CD4-positive, alpha-beta memory T cell (primary cell): ENCODE measurements around the gene RARG. TPM values are rescaled to one million over a fixed set of nuclear protein-coding genes. Genes with fewer than 3 reads are reported as not detected.

Experiments
- CTCF ChIA-PET: fragments of 350-600 bp; sonication (Branson Sonifier 250); formaldehyde crosslinking; loops from one replicate; lab custom pipeline; 2021; ENCODE audit warnings: inconsistent platforms; ENCODE audit not compliant: partially characterized antibody; lab: Charles Lee
- POLR2A ChIA-PET: fragments of 350-600 bp; sonication (Branson Sonifier 250); formaldehyde crosslinking; loops from one replicate; lab custom pipeline; 2021; ENCODE audit not compliant: partially characterized antibody; lab: Charles Lee
- DNase-seq, 5 donors: peaks; one replicate each; pipeline versions ENCODE4 v3.0.0 to v3.0.0-alpha.2; 2020 to 2022; ENCODE audit warnings: mixed read lengths in 1 of 5
- H3K27ac ChIP-seq: one replicate; pipeline ENCODE4 v1.7.0; 2013; ENCODE audit warnings: low read depth, low read length
- H3K27me3 ChIP-seq: 2 replicates; pipeline ENCODE4 v1.7.0; 2013; ENCODE audit warnings: mild to moderate bottlenecking, low read length, moderate library complexity; ENCODE audit not compliant: insufficient read depth
- H3K36me3 ChIP-seq: 2 replicates; pipeline ENCODE4 v1.7.0; 2013; ENCODE audit warnings: mild to moderate bottlenecking, low read length, moderate library complexity; ENCODE audit not compliant: insufficient read depth
- H3K4me1 ChIP-seq: 2 replicates; pipeline ENCODE4 v1.7.0; 2013; ENCODE audit warnings: mild to moderate bottlenecking, low read length, moderate library complexity; ENCODE audit not compliant: insufficient read depth
- H3K4me3 ChIP-seq, 2 donors: one replicate each; pipeline ENCODE4 v1.7.0; 2013; ENCODE audit warnings: low read length in 2 of 2, mild to moderate bottlenecking in 1 of 2
- H3K9me3 ChIP-seq, 2 donors: one replicate each; pipeline ENCODE4 v1.7.0; 2013; ENCODE audit warnings: low read length in 2 of 2, control low read depth in 1 of 2; ENCODE audit not compliant: control insufficient read depth in 1 of 2
- H3K27ac Mint-ChIP-seq, 7 donors: one replicate each; pipeline ENCODE4 v1.8.0; 2020 to 2021; ENCODE audit warnings: mixed read lengths in 7 of 7, mild to moderate bottlenecking in 6 of 7, inconsistent platforms in 3 of 7, moderate library complexity in 3 of 7
- H3K27me3 Mint-ChIP-seq, 2 donors: one replicate each; pipeline ENCODE4 v1.8.0; 2020 to 2021; ENCODE audit warnings: mixed read lengths in 2 of 2
- H3K36me3 Mint-ChIP-seq, 2 donors: one replicate each; pipeline ENCODE4 v1.8.0; 2020 to 2021; ENCODE audit warnings: mixed read lengths in 2 of 2, inconsistent platforms in 1 of 2, mild to moderate bottlenecking in 1 of 2
- H3K4me1 Mint-ChIP-seq, 4 donors: one replicate each; pipeline ENCODE4 v1.8.0; 2020 to 2021; ENCODE audit warnings: mixed read lengths in 4 of 4, mild to moderate bottlenecking in 1 of 4
- H3K4me3 Mint-ChIP-seq, 8 donors: one replicate each; pipeline ENCODE4 v1.8.0; 2020 to 2021; ENCODE audit warnings: mixed read lengths in 8 of 8, mild to moderate bottlenecking in 7 of 8, moderate library complexity in 6 of 8, inconsistent platforms in 3 of 8
- H3K9me3 Mint-ChIP-seq, 8 donors: one replicate each; pipeline ENCODE4 v1.8.0; 2020 to 2021; ENCODE audit warnings: mixed read lengths in 8 of 8, mild to moderate bottlenecking in 5 of 8, inconsistent platforms in 3 of 8, moderate library complexity in 1 of 8
- intact Hi-C: fragments of 100-400 bp; cut with micrococcal nuclease; formaldehyde crosslinking; loops from one replicate; pipeline ENCODE4 v1.15.1; 2023
- polyA plus RNA-seq, 2 donors: library from polyadenylated mRNA; unstranded; fragments of 300-500 nt; fragmentation: Illumina TruSeq; gene quantifications; one replicate each; pipeline ENCODE4 v1.2.3, GENCODE V29; 2021
- total RNA-seq, 2 experiments: library from RNA; stranded (reverse); gene quantifications; one replicate each; pipeline ENCODE4 v1.2.3, GENCODE V29; 2021

Gene RARG
- total and polyA plus RNA-seq, 4 experiments from 2014 or later, result 13.2 to 86.0 (median 54.9) TPM

DNA sequence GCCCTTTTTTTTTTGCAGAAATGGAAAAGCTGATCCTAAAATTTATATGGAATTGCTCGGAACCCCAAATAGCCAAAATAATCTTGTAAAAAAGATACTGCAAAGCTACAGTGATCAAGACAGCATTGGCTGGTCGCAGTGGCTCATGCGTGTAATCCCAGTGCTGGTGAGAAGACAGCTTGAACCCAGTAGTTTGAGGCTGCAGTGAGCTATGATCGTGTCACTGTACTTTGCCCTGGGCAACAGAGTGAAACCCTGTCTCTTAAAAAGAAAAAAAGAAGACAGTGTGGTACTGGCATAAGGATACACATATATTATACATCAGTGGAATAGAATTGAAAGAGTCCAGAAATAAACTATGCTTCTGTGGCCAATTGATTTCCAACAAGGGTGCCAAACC lies 30.4 kb downstream of the RARG start:
- Mint-ChIP-seq H3K36me3 (peaks cover 33 to 52% of the 10 kb centered on the region in 2 donors), H3K27me3 (no peaks in the 10 kb centered on the region), H3K4me1 (peaks cover 49 to 89% (median 72%) of the 10 kb centered on the region in 4 donors), H3K27ac (peak overlapping the region in 5 of 7 donors; percentile 19 to 84 (median 48)), H3K4me3 (peak overlapping the region in 5 of 8 donors; percentile 4 to 55 (median 31)), H3K9me3 (no peaks in the 10 kb centered on the region)
- no peak overlapping the region for H3K27ac ChIP-seq
- no peaks in the 10 kb centered on the region for H3K27me3 ChIP-seq
- no peaks in the 10 kb centered on the region for H3K9me3 ChIP-seq
- H3K36me3 ChIP-seq, result peaks cover 17% of the 10 kb centered on the region
- H3K4me3 ChIP-seq, result no peak overlapping the region
- ChIA-PET CTCF (interaction anchor here (0.8 to 1.5 kb wide), 6 partner anchors 11 to 119 kb away, joined by 3 to 5 read pairs (median 3); no protein-coding TSS in a partner anchor), POLR2A (interaction anchor here (1.2 to 27.7 kb wide), 7 partner anchors 8 to 99 kb away, joined by 3 to 463 read pairs (median 4); partner anchors contain the start of genes CSAD, ESPL1, ITGB7 and SOAT2)
- no peak for DNase-seq
- intact Hi-C loops, result loop anchor here (2.0 kb wide), 2 partner anchors 21 to 43 kb away; partner anchors contain the start of genes CSAD and ZNF740
- peaks cover 100% of the 10 kb centered on the region for H3K4me1 ChIP-seq

DNA sequence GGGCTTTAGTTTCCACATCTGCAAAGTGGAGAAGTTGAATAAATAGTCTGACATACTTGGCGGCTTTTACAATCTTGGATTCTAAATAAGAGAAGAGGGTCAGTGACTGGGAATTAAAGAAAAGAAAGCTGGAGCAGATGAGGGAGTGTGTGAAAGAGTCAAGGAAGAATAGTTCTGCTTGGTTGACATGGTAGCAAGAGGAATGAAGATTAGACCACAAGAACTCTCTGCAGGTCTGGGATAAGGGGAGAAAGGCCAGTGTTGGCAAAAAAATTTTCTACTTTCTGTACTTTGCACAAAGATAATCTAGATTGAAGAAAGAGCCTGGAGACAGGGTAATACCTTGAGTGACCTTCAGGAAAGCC lies 30.9 kb downstream of the RARG start:
- intact Hi-C loops, result loop anchor here (2.0 kb wide), 2 partner anchors 20 to 42 kb away; partner anchors contain the start of genes CSAD and ZNF740
- no peak overlapping the region for H3K4me3 ChIP-seq
- peak overlapping the region; percentile 73 to 95 (median 86) for H3K27ac Mint-ChIP-seq
- H3K27me3 ChIP-seq, result no peaks in the 10 kb centered on the region
- H3K4me3 Mint-ChIP-seq, result peak overlapping the region; percentile 66 to 89 (median 73)
- H3K27ac ChIP-seq, result no peak overlapping the region
- peaks cover 49 to 89% (median 70%) of the 10 kb centered on the region in 4 donors for H3K4me1 Mint-ChIP-seq
- H3K4me1 ChIP-seq, result peaks cover 100% of the 10 kb centered on the region
- H3K36me3 ChIP-seq, result peaks cover 22% of the 10 kb centered on the region
- no peak for DNase-seq
- ChIA-PET POLR2A (interaction anchor here (1.2 to 27.7 kb wide), 7 partner anchors 9 to 98 kb away, joined by 3 to 463 read pairs (median 4); partner anchors contain the start of genes CSAD, ESPL1, ITGB7 and SOAT2), CTCF (interaction anchor here (0.8 to 3.0 kb wide), 7 partner anchors 9 to 85 kb away, joined by 3 to 16 read pairs (median 4); no protein-coding TSS in a partner anchor)
- H3K9me3 Mint-ChIP-seq, result no peaks in the 10 kb centered on the region
- no peaks in the 10 kb centered on the region for H3K9me3 ChIP-seq
- no peaks in the 10 kb centered on the region for H3K27me3 Mint-ChIP-seq
- peaks cover 38 to 56% of the 10 kb centered on the region in 2 donors for H3K36me3 Mint-ChIP-seq

DNA sequence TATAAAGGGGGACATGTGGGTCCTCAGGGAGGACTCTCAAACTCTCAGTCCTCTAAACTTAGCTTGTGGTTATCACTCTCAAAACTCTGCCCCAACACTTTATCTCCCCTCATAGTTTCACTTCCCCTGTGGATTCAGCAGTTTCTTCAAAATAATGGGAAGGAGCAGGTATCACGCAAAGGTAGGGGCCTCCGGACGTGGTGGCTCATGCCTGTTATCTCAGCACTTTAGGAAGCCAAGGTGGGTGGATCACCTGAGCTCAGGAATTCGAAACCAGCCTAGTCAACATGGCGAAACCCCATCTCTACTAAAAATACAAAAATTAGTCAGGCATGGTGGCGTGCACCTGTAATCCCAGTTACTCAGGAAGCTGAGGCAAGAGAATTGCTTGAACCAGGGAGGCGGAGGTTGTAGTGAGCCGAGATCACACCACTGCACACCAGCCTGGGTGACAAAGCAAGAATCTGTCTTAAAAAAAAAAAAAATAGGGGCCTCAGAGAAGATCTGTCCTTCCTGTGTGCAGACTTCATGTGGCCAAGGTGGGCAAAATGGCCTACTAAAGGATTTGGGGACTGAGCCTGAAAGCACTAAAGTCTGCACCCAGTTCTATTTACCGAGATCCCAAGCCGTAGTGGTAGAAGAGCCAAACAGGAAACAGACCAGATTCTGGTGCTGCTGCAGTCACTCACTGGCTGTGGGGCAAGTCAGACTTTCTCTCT lies 31.4 kb downstream of the RARG start:
- Histone ChIP-seq H3K27me3 (no peaks in the 10 kb centered on the region), H3K9me3 (no peaks in the 10 kb centered on the region), H3K4me1 (peaks cover 95% of the 10 kb centered on the region), H3K27ac (peak overlapping the region; percentile 41), H3K4me3 (peak overlapping the region; percentile 12 to 29), H3K36me3 (peaks cover 27% of the 10 kb centered on the region)
- H3K27me3 Mint-ChIP-seq, result no peaks in the 10 kb centered on the region
- no peaks in the 10 kb centered on the region for H3K9me3 Mint-ChIP-seq
- H3K36me3 Mint-ChIP-seq, result peaks cover 42 to 59% of the 10 kb centered on the region in 2 donors
- peaks cover 48 to 84% (median 66%) of the 10 kb centered on the region in 4 donors for H3K4me1 Mint-ChIP-seq
- ChIA-PET POLR2A (interaction anchor here (1.2 to 27.7 kb wide), 7 partner anchors 9 to 98 kb away, joined by 3 to 463 read pairs (median 6); partner anchors contain the start of genes CSAD, ESPL1, ITGB7 and SOAT2), CTCF (interaction anchor here (0.7 to 3.0 kb wide), 6 partner anchors 10 to 120 kb away, joined by 3 to 16 read pairs (median 4); partner anchors contain the start of gene AAAS)
- H3K4me3 Mint-ChIP-seq, result peak overlapping the region; percentile 66 to 89 (median 73)
- intact Hi-C loops, result loop anchor here (2.0 kb wide), 2 partner anchors 20 to 42 kb away; partner anchors contain the start of genes CSAD and ZNF740
- H3K27ac Mint-ChIP-seq, result peak overlapping the region; percentile 73 to 95 (median 86)
- no peak for DNase-seq

DNA sequence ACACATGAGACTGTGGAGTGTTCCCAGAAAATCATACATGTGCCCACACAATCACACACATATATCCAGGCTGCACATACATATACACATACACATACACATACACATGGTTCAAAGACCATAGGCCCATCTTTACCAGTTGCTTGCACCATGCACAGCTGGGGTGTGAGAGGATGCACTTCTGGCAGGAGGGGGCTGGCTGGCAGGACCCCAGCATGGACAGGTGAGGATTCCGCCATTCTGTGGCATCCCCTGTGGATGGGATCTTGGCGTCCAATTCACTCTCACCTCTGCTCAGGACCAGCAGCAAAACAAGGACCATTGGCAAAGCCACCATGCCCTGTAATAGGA lies 31.9 kb downstream of the RARG start:
- ChIA-PET POLR2A (interaction anchor here (1.4 to 27.7 kb wide), 5 partner anchors 10 to 25 kb away, joined by 4 to 463 read pairs (median 44); partner anchors contain the start of genes CSAD, ITGB7 and ZNF740), CTCF (interaction anchor here (0.7 to 3.4 kb wide), 8 partner anchors 10 to 121 kb away, joined by 3 to 27 read pairs (median 4); partner anchors contain the start of gene AAAS)
- Histone ChIP-seq H3K4me3 (peak overlapping the region in 1 of 2 donors; percentile 29), H3K27ac (peak overlapping the region; percentile 41), H3K9me3 (no peaks in the 10 kb centered on the region), H3K4me1 (peaks cover 90% of the 10 kb centered on the region), H3K27me3 (no peaks in the 10 kb centered on the region), H3K36me3 (peaks cover 33% of the 10 kb centered on the region)
- Mint-ChIP-seq H3K36me3 (peaks cover 47 to 61% of the 10 kb centered on the region in 2 donors), H3K27ac (peak overlapping the region; percentile 73 to 95 (median 86)), H3K9me3 (no peaks in the 10 kb centered on the region), H3K27me3 (no peaks in the 10 kb centered on the region), H3K4me3 (peak overlapping the region in 7 of 8 donors; percentile 43 to 89 (median 71)), H3K4me1 (peaks cover 46 to 79% (median 63%) of the 10 kb centered on the region in 4 donors)
- intact Hi-C loops, result loop anchor here (2.0 kb wide), 2 partner anchors 19 to 41 kb away; partner anchors contain the start of genes CSAD and ZNF740
- no peak for DNase-seq

DNA sequence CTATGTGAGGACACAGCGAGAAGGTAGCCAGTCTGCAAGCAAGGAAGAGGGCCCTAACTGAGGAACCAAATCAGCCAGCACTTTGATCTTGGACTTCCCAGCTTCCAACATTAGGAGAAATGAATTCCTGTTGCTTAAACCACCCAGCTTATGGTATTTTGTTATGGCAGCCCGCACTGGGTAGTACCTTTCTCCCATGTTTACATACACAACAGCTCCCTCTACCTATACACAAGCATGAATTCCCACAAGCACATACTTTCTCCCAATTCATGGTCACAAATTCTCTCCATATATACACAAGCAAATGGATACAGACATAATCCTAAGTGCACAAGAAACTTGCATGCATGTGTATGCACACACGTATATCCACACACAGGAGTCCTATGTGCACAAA lies 32.3 kb downstream of the RARG start:
- peaks cover 86% of the 10 kb centered on the region for H3K4me1 ChIP-seq
- peaks cover 47 to 78% (median 61%) of the 10 kb centered on the region in 4 donors for H3K4me1 Mint-ChIP-seq

DNA sequence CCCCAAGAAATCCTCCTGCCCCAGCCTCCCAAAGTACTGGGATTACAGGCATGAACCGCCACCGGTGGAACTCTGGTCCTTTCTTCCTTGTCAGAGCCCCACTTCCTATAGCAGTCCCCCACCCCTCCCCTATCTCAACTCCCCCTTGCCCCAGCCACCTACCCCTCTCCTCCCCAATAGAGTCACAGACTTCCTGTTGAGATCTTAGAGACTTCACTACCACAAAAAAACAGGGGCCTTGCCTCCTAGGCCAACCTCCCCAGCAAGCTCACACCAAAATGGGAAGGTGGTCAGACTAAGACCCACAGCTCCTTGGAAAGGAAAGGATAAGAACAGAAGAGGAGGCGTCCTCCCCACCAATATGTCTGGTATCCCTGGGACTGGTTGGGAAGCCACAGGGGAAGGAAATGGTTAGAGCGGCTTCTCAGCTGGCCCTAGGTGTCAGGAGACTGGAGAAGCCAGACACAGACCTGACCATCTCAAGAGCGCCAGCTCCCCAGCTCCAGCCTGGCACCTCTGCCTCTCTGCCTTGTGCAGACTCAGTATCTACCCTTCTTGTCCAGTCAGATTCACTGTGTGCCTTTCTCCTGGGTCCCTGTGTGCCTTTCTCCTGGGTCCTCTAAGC lies 33.4 kb downstream of the RARG start:
- peak overlapping the region; percentile 68 to 90 (median 84) for H3K4me3 Mint-ChIP-seq
- Histone ChIP-seq H3K27me3 (no peaks in the 10 kb centered on the region), H3K4me3 (peak overlapping the region in 1 of 2 donors; percentile 27), H3K4me1 (peaks cover 75% of the 10 kb centered on the region), H3K36me3 (peaks cover 48% of the 10 kb centered on the region), H3K27ac (peak overlapping the region; percentile 53), H3K9me3 (no peaks in the 10 kb centered on the region)
- CTCF ChIA-PET, result interaction anchor here (0.8 to 3.4 kb wide), 18 partner anchors 8 to 125 kb away, joined by 3 to 30 read pairs (median 4); partner anchors contain the start of gene ITGB7
- POLR2A ChIA-PET, result interaction anchor here (0.8 to 27.7 kb wide), 12 partner anchors 12 to 193 kb away, joined by 3 to 463 read pairs (median 6); partner anchors contain the start of genes CSAD, EIF4B, ITGB7 and MYG1
- H3K4me1 Mint-ChIP-seq, result peaks cover 40 to 68% (median 52%) of the 10 kb centered on the region in 4 donors
- no peaks in the 10 kb centered on the region for H3K27me3 Mint-ChIP-seq
- peak in 4 of 5 donors; percentile 34 to 54 (median 40) for DNase-seq
- peak overlapping the region; percentile 93 to 97 (median 96) for H3K27ac Mint-ChIP-seq
- peaks cover 61 to 74% of the 10 kb centered on the region in 2 donors for H3K36me3 Mint-ChIP-seq
- intact Hi-C loops, result loop anchor here (1.0 kb wide), 1 partner anchor 9 kb away; the partner anchor contains the start of gene ITGB7
- no peaks in the 10 kb centered on the region for H3K9me3 Mint-ChIP-seq

More for the DNA sequence above, 32.3 kb downstream of the RARG start:
- Mint-ChIP-seq H3K9me3 (no peaks in the 10 kb centered on the region), H3K27me3 (no peaks in the 10 kb centered on the region), H3K36me3 (peaks cover 51 to 65% of the 10 kb centered on the region in 2 donors), H3K27ac (peak overlapping the region; percentile 68 to 95 (median 86)), H3K4me3 (peak overlapping the region in 7 of 8 donors; percentile 5 to 89 (median 71))
- POLR2A ChIA-PET, result interaction anchor here (1.3 to 27.7 kb wide), 9 partner anchors 10 to 100 kb away, joined by 3 to 463 read pairs (median 6); partner anchors contain the start of genes CSAD, ITGB7, MYG1 and PFDN5
- Histone ChIP-seq H3K27me3 (no peaks in the 10 kb centered on the region), H3K9me3 (no peaks in the 10 kb centered on the region), H3K27ac (peak overlapping the region; percentile 41), H3K36me3 (peaks cover 37% of the 10 kb centered on the region), H3K4me3 (peak overlapping the region in 1 of 2 donors; percentile 29)
- intact Hi-C loops, result loop anchor here (2.0 kb wide), 2 partner anchors 19 to 41 kb away; partner anchors contain the start of genes CSAD and ZNF740
- CTCF ChIA-PET, result interaction anchor here (0.7 to 3.4 kb wide), 11 partner anchors 9 to 124 kb away, joined by 3 to 30 read pairs (median 6); partner anchors contain the start of gene AAAS
- no peak for DNase-seq
